HL-60/S4 treated with retinoic acid at 250 ng/mL for 4 days and 3 days (cell line): Measurements from ENCODE around the gene SLC7A14.

ENCODE experiments used
- in situ Hi-C: fragments of 300-500 bp; cut with MboI; formaldehyde crosslinking; loops from 2 replicates; pipeline ENCODE4 v1.7.0; 2022; ENCODE audit warnings: low sequenced_read_pairs

Gene SLC7A14

DNA sequence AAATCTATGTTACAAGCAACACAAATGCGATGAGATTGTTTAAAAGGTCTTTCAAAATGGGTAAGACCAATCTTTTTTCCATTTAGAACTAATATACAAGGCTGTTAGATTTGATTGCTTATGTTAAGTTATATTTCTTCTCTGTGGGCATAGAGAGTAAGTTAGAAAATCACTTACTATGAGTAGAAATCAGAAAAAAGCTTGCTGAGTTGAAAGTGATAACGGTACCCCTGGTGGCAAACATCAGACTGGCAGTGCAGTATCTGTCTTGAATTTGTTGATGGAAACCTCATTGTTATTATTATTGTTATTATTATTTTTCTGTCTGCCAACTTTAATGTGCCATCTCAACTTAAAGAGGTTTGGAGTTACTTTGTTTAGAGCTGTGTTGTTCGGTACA, 154.8 kb downstream of the SLC7A14 start:
- in situ Hi-C loops: no loop called here

DNA sequence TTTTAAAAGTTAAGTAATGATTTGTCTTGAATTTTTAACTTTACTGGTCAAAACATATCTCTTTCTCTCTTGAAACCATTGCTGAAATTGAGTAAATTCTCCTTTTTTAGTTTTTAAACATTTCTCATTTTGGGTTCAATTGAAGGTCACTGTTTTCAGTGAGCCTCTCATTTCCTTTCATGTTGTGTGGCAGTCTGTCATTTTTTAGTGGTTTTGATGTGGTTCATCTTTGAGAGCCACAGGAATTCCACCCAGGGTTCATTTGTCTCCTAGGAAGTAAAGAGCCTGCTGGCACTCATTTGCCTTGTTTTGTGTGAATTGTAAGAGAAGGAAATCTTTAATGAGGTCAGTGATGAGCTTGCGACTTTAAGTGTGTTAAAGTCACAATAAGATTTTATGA, 156.8 kb downstream of the SLC7A14 start:
- in situ Hi-C loops: no loop called here

DNA sequence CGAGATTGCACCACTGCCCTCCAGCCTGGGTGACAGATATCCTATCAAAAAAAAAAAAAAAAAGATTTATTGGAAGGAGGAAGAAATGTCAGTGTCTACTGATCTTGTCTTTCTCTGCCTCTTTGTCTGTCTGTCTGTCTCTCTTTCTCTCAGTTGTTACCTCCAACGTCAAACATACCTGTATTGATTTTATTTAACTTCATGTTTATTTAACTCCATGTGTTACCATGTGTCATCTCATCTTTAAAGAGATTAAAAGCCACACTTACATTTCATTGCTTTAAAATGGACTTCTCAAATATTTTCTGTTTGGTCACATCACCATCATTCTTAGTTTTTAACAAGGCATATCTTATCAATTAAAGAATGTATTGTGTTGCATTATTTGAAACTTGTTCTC, 157.8 kb downstream of the SLC7A14 start:
- in situ Hi-C loops: no loop called here

DNA sequence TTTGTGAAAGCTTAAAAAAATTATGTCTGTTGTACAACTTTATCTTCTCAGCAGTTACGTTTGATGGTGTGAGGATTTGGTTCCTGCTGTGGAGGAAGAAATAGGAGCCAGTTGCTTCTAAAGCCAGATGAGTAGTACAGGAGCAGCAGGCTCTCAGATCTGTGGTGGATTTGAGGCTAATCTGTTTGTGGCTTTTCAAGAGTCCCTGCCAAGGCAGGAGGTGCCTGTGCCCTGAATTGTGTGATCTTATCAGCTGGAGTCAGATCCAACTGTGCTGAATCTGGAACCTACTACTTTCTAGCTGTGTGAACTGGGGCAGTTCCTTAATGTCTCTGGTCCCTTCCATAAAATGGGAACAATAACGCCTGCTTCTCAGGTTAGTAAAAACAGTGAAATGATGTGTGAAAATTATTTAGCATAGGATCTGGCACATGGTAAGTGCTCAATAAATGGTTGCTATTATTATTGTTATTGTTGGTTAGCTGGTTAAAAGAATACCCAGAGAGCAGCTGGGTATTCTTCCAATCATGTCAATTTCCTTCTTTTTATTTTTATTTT, 159.6 kb downstream of the SLC7A14 start:
- in situ Hi-C loops: no loop called here

DNA sequence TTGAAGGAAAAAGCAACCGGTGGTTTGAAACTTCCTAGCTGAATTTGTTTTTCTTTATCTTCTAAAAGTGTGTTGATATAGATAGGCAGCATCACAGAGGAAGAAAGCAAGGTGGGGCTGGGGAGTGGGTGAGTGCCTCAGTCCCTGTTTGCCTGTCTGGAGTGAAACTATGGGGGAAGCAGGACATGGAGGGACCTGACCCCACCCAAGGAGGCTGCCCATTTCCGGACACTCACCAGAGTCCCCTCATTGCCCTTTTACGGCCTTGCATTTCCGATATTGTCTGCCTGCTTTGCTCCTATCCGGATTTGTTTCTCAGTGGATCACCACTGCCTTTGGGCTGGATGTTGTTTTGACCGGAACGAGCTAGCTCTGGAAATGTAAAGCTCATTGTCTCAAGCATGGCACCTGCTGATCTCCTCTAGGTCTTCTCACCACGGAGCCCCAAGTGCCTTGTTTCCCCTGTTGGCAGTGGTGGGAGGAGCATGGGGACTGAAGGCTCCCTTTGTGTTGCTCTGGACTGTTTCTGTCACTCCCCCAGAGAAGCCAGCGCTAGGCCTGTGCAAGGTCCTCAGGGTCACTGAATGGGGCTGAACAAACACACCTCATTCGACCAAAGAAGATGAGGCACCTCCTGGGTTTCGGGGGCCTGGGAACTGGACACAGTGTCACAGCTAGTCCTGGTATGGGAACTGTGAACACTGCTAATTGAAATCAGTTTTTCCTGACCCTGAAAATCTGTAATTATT, 160.2 kb downstream of the SLC7A14 start:
- in situ Hi-C loops: no loop called here

DNA sequence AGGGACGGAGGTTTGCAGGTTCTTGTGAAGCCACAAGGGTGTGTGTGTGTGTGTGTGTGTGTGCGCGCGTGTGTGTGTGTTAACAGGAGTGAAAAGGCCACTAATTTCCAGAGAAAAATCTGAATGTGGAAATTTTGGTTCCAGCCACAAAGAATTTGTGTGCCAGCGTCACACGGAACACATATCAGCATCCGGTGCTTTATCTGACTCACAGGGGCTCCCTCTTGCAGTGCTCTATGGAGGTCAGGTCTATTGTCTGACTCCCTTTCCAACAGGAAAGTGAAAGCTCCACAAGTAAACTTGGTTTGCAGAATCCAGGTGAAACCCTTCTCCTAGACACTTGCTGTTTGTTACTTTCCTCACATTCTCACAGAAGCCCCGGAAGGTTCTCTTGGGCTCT, 161.0 kb downstream of the SLC7A14 start:
- in situ Hi-C loops: no loop called here

DNA sequence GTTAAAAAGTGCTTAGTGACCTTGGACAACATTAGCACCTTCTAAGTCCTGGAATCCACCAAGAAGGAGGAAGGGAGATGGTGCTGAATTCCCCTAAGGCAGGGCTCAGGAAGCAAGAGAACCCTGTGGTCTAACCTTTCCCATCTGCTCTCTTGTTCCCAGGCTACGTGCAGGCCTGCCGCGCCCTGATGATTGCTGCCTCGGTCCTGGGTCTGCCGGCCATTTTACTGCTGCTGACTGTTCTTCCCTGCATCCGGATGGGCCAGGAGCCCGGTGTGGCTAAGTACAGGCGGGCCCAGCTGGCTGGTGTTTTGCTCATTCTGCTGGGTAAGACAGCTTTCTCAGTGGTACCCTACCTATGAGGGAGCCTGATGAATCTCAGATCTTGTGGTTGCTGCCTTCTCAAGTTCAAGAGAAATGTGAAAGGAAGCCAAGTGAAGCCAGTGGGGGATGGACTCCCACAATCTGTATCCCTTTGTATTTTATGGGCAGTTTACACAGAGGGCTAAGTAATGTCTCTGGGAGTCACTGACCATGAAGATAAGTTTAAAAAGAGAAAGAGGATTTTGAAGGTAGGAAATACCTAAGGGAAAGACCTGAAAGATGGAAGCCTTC, 162.8 kb downstream of the SLC7A14 start:
- in situ Hi-C loops: no loop called here

DNA sequence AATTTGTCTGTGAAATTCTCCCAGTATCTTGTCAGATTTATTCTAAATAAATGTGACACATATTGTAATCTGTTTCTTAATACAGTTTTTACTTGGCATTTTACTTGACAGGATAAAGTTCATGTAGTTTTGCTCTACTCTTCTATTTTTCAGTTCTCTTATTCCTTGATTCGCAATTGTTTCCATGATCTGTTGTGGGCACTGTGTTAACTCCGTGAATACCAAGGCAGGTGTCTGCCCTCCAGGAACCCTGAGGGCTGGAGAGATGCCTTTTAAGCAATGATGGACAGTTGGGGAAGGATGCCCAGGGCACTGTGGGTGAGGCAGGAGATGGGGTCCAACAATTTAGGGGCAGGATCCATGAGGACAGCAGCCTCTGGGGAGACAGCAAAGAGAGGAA, 164.1 kb downstream of the SLC7A14 start:
- in situ Hi-C loops: no loop called here

DNA sequence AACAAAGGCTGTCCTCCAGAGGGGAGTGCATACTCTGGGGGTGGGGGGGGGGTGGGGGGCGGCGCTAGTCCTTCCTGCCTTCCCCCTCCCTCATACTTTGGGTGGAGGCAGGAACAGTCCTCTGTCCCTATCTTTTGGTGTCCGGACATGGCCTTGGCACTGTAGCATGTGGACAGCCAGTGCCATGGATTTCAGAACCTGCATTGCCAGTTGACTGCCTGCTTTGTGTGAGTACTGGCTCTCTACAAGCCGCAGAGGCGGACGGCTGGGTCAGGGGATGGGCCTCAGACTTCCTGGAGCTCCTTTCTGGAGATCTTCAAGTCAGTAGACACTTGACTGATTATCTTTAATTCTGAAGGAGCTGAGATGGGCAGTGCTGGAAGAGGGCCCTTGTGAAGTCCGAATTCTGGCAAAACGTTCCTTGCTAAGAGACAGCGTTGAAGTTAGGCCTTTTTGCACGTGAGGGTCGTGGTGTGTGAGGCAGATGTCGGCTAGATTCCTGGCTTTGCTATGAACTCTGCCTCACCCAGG, 164.7 kb downstream of the SLC7A14 start:
- in situ Hi-C loops: no loop called here

DNA sequence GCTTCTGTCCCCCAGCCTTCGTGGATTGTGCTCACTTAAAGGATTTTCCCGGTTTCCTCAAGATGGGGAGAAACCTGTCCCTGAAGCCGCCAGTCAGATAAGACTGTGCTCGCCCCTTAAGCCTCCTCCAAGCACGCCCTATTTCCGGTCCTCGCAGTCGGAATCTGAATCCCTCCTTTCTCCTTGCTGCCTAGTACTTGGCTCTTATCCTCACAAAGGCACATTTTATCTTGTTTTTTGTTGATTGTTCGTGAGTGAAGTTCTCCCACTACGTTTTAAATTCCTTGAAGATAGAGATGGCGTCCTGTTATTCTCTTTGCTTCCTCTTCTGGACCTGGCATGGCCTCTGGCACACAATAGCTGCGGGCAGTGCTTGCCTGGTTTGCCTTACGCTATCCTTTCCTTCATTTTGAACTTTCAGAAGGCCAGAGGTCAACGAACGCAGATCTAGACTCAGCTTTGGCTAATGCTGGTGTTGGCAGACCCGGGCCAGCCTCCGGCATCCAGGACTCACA, 165.5 kb downstream of the SLC7A14 start:
- in situ Hi-C loops: no loop called here

DNA sequence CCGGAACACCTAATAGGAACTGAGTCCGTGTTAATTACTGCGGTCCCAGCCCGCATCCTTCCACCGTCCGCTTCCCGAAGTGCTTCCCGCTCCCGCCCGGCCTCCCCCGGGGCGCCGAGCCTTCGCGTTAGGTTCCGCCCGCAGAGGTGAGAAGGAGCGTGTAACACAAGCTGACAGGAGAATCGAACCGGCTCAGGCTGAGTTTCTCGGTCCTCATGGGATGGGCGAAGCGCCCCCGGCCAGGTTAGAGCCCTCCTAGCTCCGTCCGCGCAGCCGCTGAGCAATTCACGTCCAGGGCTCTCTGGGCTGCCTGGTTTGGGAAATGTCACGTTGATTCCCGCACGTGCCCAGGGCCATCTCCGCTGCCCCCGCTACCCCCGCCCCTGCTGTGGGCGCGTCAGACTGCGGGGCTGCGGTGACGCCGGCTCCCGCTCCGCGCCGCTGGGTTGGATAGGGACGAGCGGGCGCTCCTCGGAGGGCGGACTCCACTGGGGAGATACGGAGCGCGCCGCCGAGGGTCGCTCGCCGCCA, 166.3 kb downstream of the SLC7A14 start:
- in situ Hi-C loops: no loop called here

DNA sequence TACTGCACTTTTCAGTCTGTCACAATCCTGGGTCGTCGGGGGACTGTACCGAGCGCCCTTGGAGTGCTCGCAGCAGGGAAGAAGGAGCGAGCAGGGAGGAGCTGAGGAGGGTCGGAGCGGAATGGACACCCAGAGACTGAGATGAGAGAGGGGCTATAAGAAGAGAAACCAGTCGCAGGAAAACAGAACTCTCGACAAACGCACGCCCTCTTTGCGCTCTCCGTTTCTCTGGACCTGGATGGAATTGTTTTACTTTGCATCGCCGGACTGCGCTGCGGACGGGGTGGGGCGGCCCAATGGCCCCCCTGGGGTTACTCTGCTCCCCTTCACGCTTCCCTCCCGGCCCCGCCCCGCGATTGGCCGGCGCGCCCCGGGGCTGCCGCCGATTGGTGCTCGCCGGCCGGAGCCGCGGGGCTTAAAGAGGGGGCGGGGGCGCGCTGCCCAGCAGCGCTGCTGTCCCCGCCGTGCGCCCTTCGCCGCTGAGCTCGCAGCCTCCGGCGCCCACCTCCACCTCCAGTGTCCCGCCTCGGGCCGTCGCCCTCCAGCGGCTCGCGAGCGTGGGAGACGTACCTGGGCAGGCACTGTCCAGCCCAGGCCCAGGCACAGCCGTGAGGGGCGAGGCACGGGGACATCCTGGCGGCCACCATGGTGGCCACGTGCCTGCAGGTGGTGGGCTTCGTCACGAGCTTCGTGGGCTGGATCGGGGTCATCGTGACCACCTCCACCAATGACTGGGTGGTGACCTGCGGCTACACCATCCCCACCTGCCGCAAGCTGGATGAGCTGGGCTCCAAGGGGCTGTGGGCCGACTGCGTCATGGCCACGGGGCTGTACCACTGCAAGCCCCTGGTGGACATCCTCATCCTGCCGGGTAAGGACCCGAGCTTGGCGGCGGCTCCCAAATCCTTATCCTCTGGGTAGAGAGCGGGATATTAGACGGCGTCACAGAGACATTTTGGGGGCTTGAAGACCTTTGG, 167.2 kb downstream of the SLC7A14 start, which contains the start of gene CLDN11:
Gene CLDN11 (plus strand): TSS at position 447 of the 977 bp plus-strand sequence. CDS start 199 bp downstream, at position 646.
- in situ Hi-C loops: no loop called here

DNA sequence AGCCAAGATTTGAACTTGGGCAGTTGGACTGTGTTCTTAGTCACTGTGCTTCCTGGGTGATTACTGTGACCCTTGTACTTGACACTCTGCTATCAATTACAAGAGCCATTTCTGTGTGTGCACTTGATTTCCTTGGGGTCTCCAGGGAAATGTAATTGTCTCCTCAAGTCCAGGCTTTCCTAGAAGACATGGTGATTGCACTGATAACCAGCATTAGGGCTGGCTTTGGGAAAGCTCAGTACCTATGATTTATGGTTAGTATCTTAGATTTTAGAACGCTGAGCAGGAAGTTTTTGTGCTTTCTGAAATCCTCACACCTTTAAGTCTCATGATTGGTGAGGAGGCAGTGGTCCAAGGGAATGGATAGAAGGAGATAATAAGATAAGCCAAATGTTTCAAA, 168.8 kb downstream of the SLC7A14 start:
- in situ Hi-C loops: no loop called here

DNA sequence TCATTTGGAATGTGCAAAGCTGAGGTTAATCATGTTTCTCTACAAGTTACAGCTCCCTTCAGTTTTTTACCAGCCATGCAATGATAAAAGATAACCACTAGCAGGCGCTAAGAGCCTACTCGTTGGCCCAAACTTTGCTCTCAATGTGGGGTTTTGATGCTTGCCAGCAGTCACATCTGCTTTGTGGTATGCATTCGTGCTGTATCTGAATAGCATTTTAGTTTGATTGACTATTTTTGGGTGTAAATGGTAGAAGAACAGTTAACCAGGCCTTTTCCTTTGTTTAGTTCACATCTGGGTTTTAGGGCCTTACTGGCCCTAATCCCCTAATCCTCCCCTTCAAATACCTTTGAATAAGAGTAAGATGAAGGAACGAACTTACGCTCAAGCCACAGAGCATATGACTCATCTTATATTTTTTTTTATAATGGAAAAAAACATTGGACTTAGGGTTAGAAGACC, 171.6 kb downstream of the SLC7A14 start:
- in situ Hi-C loops: no loop called here

DNA sequence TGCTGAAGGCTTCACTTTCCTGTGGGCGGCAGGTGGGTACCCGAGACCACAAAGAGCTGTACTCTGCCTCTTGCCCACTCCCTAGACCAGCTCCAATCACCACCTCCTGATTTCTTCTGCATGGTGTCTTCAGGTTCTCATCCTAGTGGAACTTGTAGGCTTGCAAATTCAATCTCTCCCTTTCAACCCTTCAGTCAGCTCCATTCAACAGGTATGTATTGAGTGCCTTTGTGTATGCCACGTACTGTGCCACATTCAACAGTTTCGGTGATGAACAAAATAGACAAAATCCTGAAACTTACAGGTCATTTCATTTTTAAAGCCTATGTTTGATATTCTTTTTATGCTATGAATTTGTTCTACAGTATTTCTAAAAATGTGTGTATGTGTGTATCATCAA, 172.6 kb downstream of the SLC7A14 start:
- in situ Hi-C loops: no loop called here

DNA sequence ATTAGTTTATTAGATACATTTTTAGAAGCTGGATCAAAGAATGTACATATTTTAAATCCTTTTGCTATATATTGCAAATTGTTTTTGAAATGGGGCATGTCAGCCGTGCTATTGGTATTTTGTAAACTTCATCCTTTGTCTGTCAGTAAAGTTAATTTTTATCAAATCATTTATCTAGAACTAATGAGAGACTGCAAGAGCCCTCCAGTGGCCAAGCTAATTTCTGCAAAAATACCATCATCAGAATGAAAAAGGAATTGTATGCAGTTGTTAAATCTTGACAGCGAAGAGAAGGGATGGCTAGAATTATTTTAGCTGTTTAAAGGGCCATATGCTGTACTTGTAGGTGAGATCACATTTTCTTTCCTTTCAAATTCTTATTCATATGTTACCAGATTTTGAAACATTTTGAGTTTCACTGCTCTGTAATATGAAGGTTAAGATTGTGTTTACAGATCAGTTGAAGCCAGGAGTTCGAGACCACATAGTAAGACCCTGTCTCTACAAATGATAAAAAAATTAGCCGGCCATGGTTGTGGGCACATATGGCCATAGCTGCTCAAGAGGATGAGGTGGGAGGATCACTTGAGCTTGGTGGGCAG, 175.3 kb downstream of the SLC7A14 start:
- in situ Hi-C loops: no loop called here
